Keratinocyte (primary cell): ENCODE results near the gene TLR10. TPM values are rescaled to one million over a fixed set of nuclear protein-coding genes. Genes with fewer than 3 reads are reported as not detected.
A peak's percentile ranks its signal among the peaks of the same experiment; 100 is the strongest.

ENCODE experiments used
- DNase-seq: peaks from one replicate; pipeline ENCODE4 v3.0.0-alpha.2; 2011; ENCODE audit warnings: low read depth, missing footprints, low spot score
- FAIRE-seq: peaks from 2 replicates; lab custom pipeline; 2011; peaks lifted over from hg19 to GRCh38; lab: Jason Lieb, UNC
- H2AFZ ChIP-seq: 2 replicates; pipeline ENCODE4 v1.6.0; 2012; ENCODE audit warnings: low read length, control low read depth, inconsistent platforms; ENCODE audit not compliant: control insufficient read depth
- H3K27ac ChIP-seq: 2 replicates; pipeline ENCODE4 v1.5.1; 2011; ENCODE audit warnings: low read length; ENCODE audit not compliant: control insufficient read depth, insufficient read depth
- H3K27me3 ChIP-seq: 3 replicates; pipeline ENCODE4 v1.6.0; 2011; ENCODE audit warnings: low read length; ENCODE audit not compliant: control insufficient read depth, insufficient read depth; ENCODE audit errors: extremely low read depth
- H3K36me3 ChIP-seq, 2 experiments: 2 replicates in 1 of 2; 3 replicates in 1 of 2; pipeline ENCODE4 v1.5.1; 2011; ENCODE audit warnings: low read length in 2 of 2, mild to moderate bottlenecking in 1 of 2; ENCODE audit not compliant: control insufficient read depth in 2 of 2, insufficient read depth in 2 of 2; ENCODE audit errors: extremely low read depth in 1 of 2
- H3K4me1 ChIP-seq: 3 replicates; pipeline ENCODE4 v1.5.1; 2011; ENCODE audit warnings: low read length; ENCODE audit not compliant: control insufficient read depth, insufficient read depth; ENCODE audit errors: extremely low read depth
- H3K4me2 ChIP-seq: 3 replicates; pipeline ENCODE4 v1.6.0; 2011; ENCODE audit warnings: low read depth, low read length; ENCODE audit not compliant: control insufficient read depth, insufficient read depth; ENCODE audit errors: extremely low read depth
- H3K4me3 ChIP-seq, 3 experiments: fragments of 200-600 bp in 1 of 3; sonication (generic) in 1 of 3; 2 replicates in 2 of 3; 3 replicates in 1 of 3; pipeline ENCODE4 v1.5.1; 2011 to 2016; ENCODE audit warnings: low read length in 3 of 3, mild to moderate bottlenecking in 3 of 3, control low read depth in 2 of 3, inconsistent platforms in 1 of 3, low read depth in 1 of 3, mixed read lengths in 1 of 3, mixed run types in 1 of 3, moderate library complexity in 1 of 3; ENCODE audit not compliant: control insufficient read depth in 2 of 3, insufficient read depth in 2 of 3; ENCODE audit errors: extremely low read depth in 1 of 3
- H3K79me2 ChIP-seq: 2 replicates; pipeline ENCODE4 v1.6.0; 2012; ENCODE audit warnings: low read length; ENCODE audit not compliant: control insufficient read depth, insufficient read depth
- H3K9ac ChIP-seq: 3 replicates; pipeline ENCODE4 v1.6.0; 2011; ENCODE audit warnings: low read length; ENCODE audit not compliant: control insufficient read depth, insufficient read depth; ENCODE audit errors: extremely low read depth
- H3K9me1 ChIP-seq: 3 replicates; pipeline ENCODE4 v1.6.0; 2011; ENCODE audit warnings: low read length; ENCODE audit not compliant: control insufficient read depth, insufficient read depth; ENCODE audit errors: extremely low read depth
- H3K9me3 ChIP-seq: 2 replicates; pipeline ENCODE4 v1.5.1; 2012; ENCODE audit warnings: low read depth, low read length; ENCODE audit not compliant: control insufficient read depth
- H4K20me1 ChIP-seq: 3 replicates; pipeline ENCODE4 v1.6.0; 2011; ENCODE audit warnings: low read length; ENCODE audit not compliant: control insufficient read depth, insufficient read depth; ENCODE audit errors: extremely low read depth
- EZH2 ChIP-seq: IDR thresholded peaks from one replicate; pipeline ENCODE4 v1.6.1; 2012; ENCODE audit warnings: inconsistent platforms, mild to moderate bottlenecking, low read length, moderate library complexity
- dilution Hi-C: fragments of 300-500 bp; cut with MboI; formaldehyde crosslinking; loops from one replicate; pipeline ENCODE4 v1.7.0; 2020; ENCODE audit warnings: low sequenced_read_pairs; ENCODE audit not compliant: extremely low pct_ligation_motif_present
- polyA plus RNA-seq, 5 experiments: library from polyadenylated mRNA; depleted of rRNA in 3 of 5; stranded (reverse) in 3 of 5; stranded (forward) in 1 of 5; unstranded in 1 of 5; fragments of >200 nt; gene quantifications; 1 replicate in 1 of 5; 2 replicates in 3 of 5; 3 replicates in 1 of 5; pipeline versions ENCODE4 v1.2.1 to v1.2.3, GENCODE V29; 2011 to 2012; ENCODE audit warnings: missing spikeins in 2 of 5, low read depth in 1 of 5, low replicate concordance in 1 of 5
- TF ChIP-seq, protein P1 (sequence below), 3 experiments: IDR thresholded peaks in 1 of 3; conservative IDR thresholded peaks in 1 of 3; optimal IDR thresholded peaks in 1 of 3; 2 replicates in 2 of 3; 3 replicates in 1 of 3; pipeline versions ENCODE3 to v1.5.1; 2011; ENCODE audit warnings: low read length in 3 of 3, mild to moderate bottlenecking in 3 of 3, moderate library complexity in 2 of 3, control low read depth in 1 of 3, inconsistent platforms in 1 of 3; ENCODE audit not compliant: insufficient read depth in 2 of 3; ENCODE audit errors: extremely low read depth in 1 of 3

Gene TLR10
- polyA plus RNA-seq, 1 donor (not counting 4 experiments of a cell fraction or from before 2014, with no cell fraction given) = 0.05 TPM

GRCh38 chr4:38730830-38731646 lies 51.8 kb downstream of the TLR10 start:
- no peak overlapping the region for H2AFZ ChIP-seq
- H3K27me3 ChIP-seq = no peaks in the 10 kb centered on the region
- no peaks in the 10 kb centered on the region for H3K79me2 ChIP-seq
- no peaks in the 10 kb centered on the region for H4K20me1 ChIP-seq
- H3K9me1 ChIP-seq = no peaks in the 10 kb centered on the region
- H3K9me3 ChIP-seq = peaks cover 4% of the 10 kb centered on the region
- DNase-seq (no peak), FAIRE-seq (peak; percentile 29)
- no peak overlapping the region for H3K4me3 ChIP-seq
- H3K27ac ChIP-seq = no peak overlapping the region
- dilution Hi-C loops = no loop called here
- TF ChIP-seq, protein P1, sequence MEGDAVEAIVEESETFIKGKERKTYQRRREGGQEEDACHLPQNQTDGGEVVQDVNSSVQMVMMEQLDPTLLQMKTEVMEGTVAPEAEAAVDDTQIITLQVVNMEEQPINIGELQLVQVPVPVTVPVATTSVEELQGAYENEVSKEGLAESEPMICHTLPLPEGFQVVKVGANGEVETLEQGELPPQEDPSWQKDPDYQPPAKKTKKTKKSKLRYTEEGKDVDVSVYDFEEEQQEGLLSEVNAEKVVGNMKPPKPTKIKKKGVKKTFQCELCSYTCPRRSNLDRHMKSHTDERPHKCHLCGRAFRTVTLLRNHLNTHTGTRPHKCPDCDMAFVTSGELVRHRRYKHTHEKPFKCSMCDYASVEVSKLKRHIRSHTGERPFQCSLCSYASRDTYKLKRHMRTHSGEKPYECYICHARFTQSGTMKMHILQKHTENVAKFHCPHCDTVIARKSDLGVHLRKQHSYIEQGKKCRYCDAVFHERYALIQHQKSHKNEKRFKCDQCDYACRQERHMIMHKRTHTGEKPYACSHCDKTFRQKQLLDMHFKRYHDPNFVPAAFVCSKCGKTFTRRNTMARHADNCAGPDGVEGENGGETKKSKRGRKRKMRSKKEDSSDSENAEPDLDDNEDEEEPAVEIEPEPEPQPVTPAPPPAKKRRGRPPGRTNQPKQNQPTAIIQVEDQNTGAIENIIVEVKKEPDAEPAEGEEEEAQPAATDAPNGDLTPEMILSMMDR (optimal IDR thresholded peaks at IDR 0.05 in 1 of 3, IDR thresholded peaks at IDR 0.05 in 1 of 3, conservative IDR thresholded peaks at IDR 0.05 in 1 of 3; ENCODE audit: extremely low read depth in 1 of 3, insufficient read depth in 2 of 3, low read length in 3 of 3) = peak; percentile 84 to 96 (median 93)
- TF ChIP-seq EZH2 = no peak
- H3K9ac ChIP-seq = no peak overlapping the region
- H3K36me3 ChIP-seq = no peaks in the 10 kb centered on the region
- no peak overlapping the region for H3K4me2 ChIP-seq
- H3K4me1 ChIP-seq = peaks cover 13% of the 10 kb centered on the region

GRCh38 chr4:38730493-38730829 lies 52.3 kb downstream of the TLR10 start:
- H2AFZ ChIP-seq = no peak overlapping the region
- no peaks in the 10 kb centered on the region for H3K27me3 ChIP-seq
- no peaks in the 10 kb centered on the region for H4K20me1 ChIP-seq
- peaks cover 4% of the 10 kb centered on the region for H3K9me3 ChIP-seq
- H3K4me1 ChIP-seq = peaks cover 13% of the 10 kb centered on the region
- FAIRE-seq = no peak
- no peak overlapping the region for H3K4me2 ChIP-seq
- TF ChIP-seq, protein P1 (optimal IDR thresholded peaks at IDR 0.05 in 1 of 3, IDR thresholded peaks at IDR 0.05 in 1 of 3, conservative IDR thresholded peaks at IDR 0.05 in 1 of 3; ENCODE audit: extremely low read depth in 1 of 3, insufficient read depth in 2 of 3, low read length in 3 of 3) = no peak
- no peak for TF ChIP-seq EZH2
- no peak overlapping the region for H3K27ac ChIP-seq
- dilution Hi-C loops = no loop called here
- DNase-seq = no peak
- no peaks in the 10 kb centered on the region for H3K9me1 ChIP-seq
- no peak overlapping the region for H3K9ac ChIP-seq
- H3K36me3 ChIP-seq = no peaks in the 10 kb centered on the region
- H3K79me2 ChIP-seq = no peaks in the 10 kb centered on the region
- H3K4me3 ChIP-seq = no peak overlapping the region
